Endothelial cell of umbilical vein (primary cell): ENCODE data around the gene SLC25A21. TPM values are rescaled to one million over a fixed set of nuclear protein-coding genes. Genes with fewer than 3 reads are reported as not detected.

ENCODE experiments used
- BruUV-seq: library from RNA; stranded (reverse); fragments of 400-500 nt; replicated peaks from 2 replicates; lab custom pipeline; 2021; lab: Mats Ljungman, UMichigan
- CTCF ChIA-PET: fragments of 300-600, 350-600 bp; sonication (Branson Sonifier 250); formaldehyde crosslinking; loops from one replicate; lab custom pipeline; 2021; ENCODE audit warnings: antibody characterized with exemption, inconsistent platforms; lab: Charles Lee
- POLR2A ChIA-PET: fragments of 300-600, 350-600 bp; sonication (Branson Sonifier 250); formaldehyde crosslinking; loops from one replicate; lab custom pipeline; 2021; ENCODE audit warnings: antibody characterized with exemption, inconsistent platforms; lab: Charles Lee
- DNase-seq: peaks from one replicate; pipeline ENCODE4 v3.0.0-alpha.2; 2011; ENCODE audit warnings: low read depth, low spot score
- FAIRE-seq: peaks from 2 replicates; lab custom pipeline; 2011; peaks lifted over from hg19 to GRCh38; lab: Jason Lieb, UNC
- H2AFZ ChIP-seq: 2 replicates; pipeline ENCODE4 v1.6.0; 2012; ENCODE audit warnings: low read depth, low read length, control low read depth, inconsistent platforms
- H3K27ac ChIP-seq: 2 replicates; pipeline ENCODE4 v1.5.1; 2011; ENCODE audit warnings: low read depth, mild to moderate bottlenecking, control low read depth, low read length, moderate library complexity; ENCODE audit not compliant: insufficient read depth
- H3K27me3 ChIP-seq, 2 experiments: 2 replicates each; pipeline versions ENCODE4 v1.6.0 to v1.6.1; 2011; ENCODE audit warnings: low read length in 2 of 2, mixed read lengths in 1 of 2; ENCODE audit not compliant: control insufficient read depth in 2 of 2, insufficient read depth in 2 of 2
- H3K36me3 ChIP-seq, 2 experiments: 2 replicates in 1 of 2; 3 replicates in 1 of 2; pipeline ENCODE4 v1.5.1; 2011; ENCODE audit warnings: low read length in 2 of 2, mild to moderate bottlenecking in 1 of 2, moderate library complexity in 1 of 2; ENCODE audit not compliant: control insufficient read depth in 2 of 2, insufficient read depth in 2 of 2; ENCODE audit errors: extremely low read depth in 1 of 2
- H3K4me1 ChIP-seq: 3 replicates; pipeline ENCODE4 v1.5.1; 2011; ENCODE audit warnings: mild to moderate bottlenecking, low read length; ENCODE audit not compliant: control insufficient read depth, insufficient read depth; ENCODE audit errors: extremely low read depth
- H3K4me2 ChIP-seq: 2 replicates; pipeline ENCODE4 v1.6.1; 2011; ENCODE audit warnings: low read length, control low read depth, mixed read lengths; ENCODE audit not compliant: insufficient read depth
- H3K4me3 ChIP-seq, 3 experiments: fragments of 200-600 bp in 1 of 3; sonication (generic), shearing (Covaris generic) in 1 of 3; replicated peaks in 1 of 3; 2 replicates each; pipeline ENCODE4 v1.5.1; 2011 to 2016; ENCODE audit warnings: control low read depth in 3 of 3, low read length in 3 of 3, mild to moderate bottlenecking in 2 of 3, inconsistent platforms in 1 of 3, low read depth in 1 of 3, moderate library complexity in 1 of 3; ENCODE audit not compliant: insufficient read depth in 1 of 3
- H3K79me2 ChIP-seq: 2 replicates; pipeline ENCODE4 v1.6.0; 2012; ENCODE audit warnings: low read length, inconsistent platforms; ENCODE audit not compliant: control insufficient read depth, insufficient read depth
- H3K9ac ChIP-seq: replicated peaks from 2 replicates; pipeline ENCODE3; 2011; ENCODE audit warnings: low read length, control low read depth; ENCODE audit not compliant: insufficient read depth; ENCODE audit errors: extremely low read depth
- H3K9me1 ChIP-seq: replicated peaks from 3 replicates; pipeline ENCODE4 v1.6.0; 2011; ENCODE audit warnings: mild to moderate bottlenecking, low read length; ENCODE audit not compliant: control insufficient read depth, insufficient read depth; ENCODE audit errors: extremely low read depth
- H3K9me3 ChIP-seq: replicated peaks from 2 replicates; pipeline ENCODE4 v1.5.1; 2012; ENCODE audit warnings: low read length, inconsistent platforms; ENCODE audit not compliant: control insufficient read depth, insufficient read depth
- H4K20me1 ChIP-seq: replicated peaks from 2 replicates; pipeline ENCODE3; 2011; ENCODE audit warnings: mild to moderate bottlenecking, low read length; ENCODE audit not compliant: control insufficient read depth, insufficient read depth; ENCODE audit errors: extremely low read depth
- GATA2 ChIP-seq: IDR thresholded peaks from 2 replicates; pipeline ENCODE4 v1.7.0; 2011; ENCODE audit warnings: low read depth, mild to moderate bottlenecking, moderate library complexity, mixed read lengths, low read length; ENCODE audit not compliant: insufficient read length, insufficient read depth
- MAX ChIP-seq: IDR thresholded peaks from 2 replicates; pipeline ENCODE4 v1.6.1; 2011; ENCODE audit not compliant: insufficient read depth, insufficient read length
- POLR2A ChIP-seq: IDR thresholded peaks from 2 replicates; pipeline ENCODE4 v1.6.1; 2012; ENCODE audit warnings: low read depth, mild to moderate bottlenecking, control low read depth, low read length
- dilution Hi-C: fragments of 300-500 bp; cut with MboI; formaldehyde crosslinking; loops from one replicate; pipeline ENCODE4 v1.15.0; 2019; ENCODE audit warnings: low sequenced_read_pairs; ENCODE audit not compliant: extremely low pct_ligation_motif_present
- intact Hi-C: fragments of 100-400 bp; cut with micrococcal nuclease; formaldehyde crosslinking; loops from one replicate; pipeline ENCODE4 v1.10.0; 2022
- polyA plus RNA-seq, 4 experiments: library from polyadenylated mRNA; depleted of rRNA in 3 of 4; stranded (reverse) in 3 of 4; unstranded in 1 of 4; fragments of >200 nt; gene quantifications; 2 replicates each; pipeline versions ENCODE4 v1.2.1 to v1.2.3, GENCODE V29; 2011 to 2012; ENCODE audit warnings: missing spikeins in 1 of 4
- total RNA-seq: library from RNA; stranded (reverse); gene quantifications from 2 replicates; pipeline ENCODE4 v1.2.3, GENCODE V29; 2021

Gene SLC25A21
- total and polyA plus RNA-seq, 2 donors (not counting 3 experiments of a cell fraction or from before 2014, with no cell fraction given): 0.98 to 1.4 TPM

GRCh38 chr14:36818794-36819384 lies 353.5 kb downstream of the SLC25A21 start:
- Histone ChIP-seq H3K4me2 (no peak overlapping the region), H3K27ac (no peak overlapping the region), H3K27me3 (no peaks in the 10 kb centered on the region), H3K4me3 (no peak overlapping the region), H2AFZ (no peak overlapping the region), H3K79me2 (no peaks in the 10 kb centered on the region), H3K9me3 (no peaks in the 10 kb centered on the region), H3K9ac (no peak overlapping the region), H3K36me3 (no peaks in the 10 kb centered on the region), H3K9me1 (no peaks in the 10 kb centered on the region), H4K20me1 (no peaks in the 10 kb centered on the region), H3K4me1 (no peaks in the 10 kb centered on the region)
- no TSS peak for BruUV-seq
- CTCF ChIA-PET: no interaction called here
- intact Hi-C loops: no loop called here
- dilution Hi-C loops: no loop called here
- POLR2A ChIA-PET: no interaction called here
- DNase-seq: no peak
- TF ChIP-seq GATA2: no peak
- FAIRE-seq: no peak

GRCh38 chr14:36818246-36818645 lies 354.2 kb downstream of the SLC25A21 start:
- Histone ChIP-seq H3K79me2 (no peaks in the 10 kb centered on the region), H3K9me3 (no peaks in the 10 kb centered on the region), H4K20me1 (no peaks in the 10 kb centered on the region), H2AFZ (no peak overlapping the region), H3K27ac (no peak overlapping the region), H3K9ac (no peak overlapping the region), H3K9me1 (no peaks in the 10 kb centered on the region), H3K4me1 (no peaks in the 10 kb centered on the region), H3K36me3 (no peaks in the 10 kb centered on the region), H3K4me3 (no peak overlapping the region), H3K4me2 (no peak overlapping the region), H3K27me3 (no peaks in the 10 kb centered on the region)
- ChIA-PET CTCF (no interaction called here), POLR2A (no interaction called here)
- no TSS peak for BruUV-seq
- intact Hi-C loops: no loop called here
- TF ChIP-seq MAX: no peak
- TF ChIP-seq POLR2A: no peak
- DNase-seq (no peak), FAIRE-seq (no peak)
- dilution Hi-C loops: no loop called here
